Mesodermal cell (in vitro differentiated cells): ENCODE results near the gene DEPDC1B.
"Not testable (repeated sequence)": the region's sequence is repeated elsewhere in the genome, so short reads cannot be mapped to it uniquely, and the experiment has no call there.

Experiments
- H3K27ac ChIP-seq: 2 replicates; pipeline ENCODE4 v1.7.0; 2013; ENCODE audit warnings: mild to moderate bottlenecking, low read depth, low read length, moderate library complexity; ENCODE audit not compliant: severe bottlenecking
- H3K36me3 ChIP-seq: 2 replicates; pipeline ENCODE4 v1.7.1; 2013; ENCODE audit warnings: mild to moderate bottlenecking, low read length, moderate library complexity; ENCODE audit not compliant: control insufficient read depth, insufficient read depth
- H3K4me1 ChIP-seq: one replicate; pipeline ENCODE4 v1.7.1; 2013; ENCODE audit warnings: mild to moderate bottlenecking, low read length; ENCODE audit not compliant: insufficient read depth, control insufficient read depth, poor library complexity, severe bottlenecking
- H3K4me3 ChIP-seq: 2 replicates; pipeline ENCODE4 v1.7.0; 2013; ENCODE audit warnings: low read length, control low read depth, mild to moderate bottlenecking; ENCODE audit not compliant: insufficient read depth, poor library complexity, severe bottlenecking; ENCODE audit errors: extremely low read depth
- H3K9me3 ChIP-seq: 2 replicates; pipeline ENCODE4 v1.7.1; 2013; ENCODE audit warnings: mild to moderate bottlenecking, low read length, moderate library complexity; ENCODE audit not compliant: control insufficient read depth
- WGBS, 2 experiments: methylation state at CpG; one replicate each; pipeline ENCODE4 v1.1.5; 2013; ENCODE audit warnings: missing lambda C conversion rate in 2 of 2; ENCODE audit not compliant: insufficient coverage in 2 of 2; 5-methylcytosine and 5-hydroxymethylcytosine counted together

The DEPDC1B gene

DNA sequence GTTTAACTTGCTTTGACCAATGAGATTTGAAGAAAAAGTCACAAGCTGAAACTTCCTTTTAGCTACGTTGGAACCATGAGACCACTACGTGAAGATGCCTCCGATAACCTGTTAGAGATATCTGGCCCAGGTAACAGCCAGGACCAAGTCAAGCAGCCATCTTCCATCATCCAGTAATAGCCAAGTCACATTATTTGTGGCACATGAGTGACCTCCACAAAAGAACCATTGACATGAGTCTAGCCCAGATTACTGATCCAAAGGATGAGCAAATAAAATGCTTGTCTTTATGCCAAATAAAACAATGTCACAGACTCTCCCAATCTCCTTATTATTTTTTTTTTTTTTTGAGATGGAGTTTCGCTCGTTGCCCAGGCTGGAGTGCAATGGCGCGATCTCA is 1.6 kb downstream of the DEPDC1B start:
- H3K4me3 ChIP-seq: peak overlapping the region; percentile 74

DNA sequence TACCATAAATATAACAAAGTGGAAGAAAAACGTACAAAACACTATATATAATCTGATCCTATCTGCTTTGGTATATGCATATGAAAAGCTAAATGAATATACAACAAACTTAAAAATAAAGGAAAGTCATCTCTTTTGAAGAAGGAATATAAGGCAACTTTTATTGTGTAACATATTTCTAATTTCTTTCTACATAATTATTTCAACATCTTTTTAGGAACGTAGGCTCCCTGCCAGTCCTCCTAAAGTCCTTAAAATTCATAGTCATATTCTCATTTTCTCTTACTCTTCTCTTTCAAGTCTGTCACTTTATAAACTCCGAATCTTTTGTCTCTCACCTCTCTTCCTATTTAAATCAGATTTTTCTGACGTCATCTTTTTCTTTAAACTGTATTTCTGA is 9.6 kb downstream of the DEPDC1B start:
- H3K9me3 ChIP-seq: no peaks in the 10 kb centered on the region
- no peaks in the 10 kb centered on the region for H3K4me1 ChIP-seq
- no peak overlapping the region for H3K4me3 ChIP-seq
- H3K36me3 ChIP-seq: peaks cover 20% of the 10 kb centered on the region
- H3K27ac ChIP-seq: no peak overlapping the region
- WGBS, 2 experiments: 88 to 100% methylated on average over 1 of the region's 4 CpGs

More for the DNA sequence above, 1.6 kb downstream of the DEPDC1B start:
- whole genome bisulfite sequencing, 2 experiments: 96 to 100% methylated on average over 3 to 5 of the region's 7 CpGs
- no peaks in the 10 kb centered on the region for H3K4me1 ChIP-seq
- peaks cover 5% of the 10 kb centered on the region for H3K36me3 ChIP-seq
- no peaks in the 10 kb centered on the region for H3K9me3 ChIP-seq
- H3K27ac ChIP-seq: no peak overlapping the region

DNA sequence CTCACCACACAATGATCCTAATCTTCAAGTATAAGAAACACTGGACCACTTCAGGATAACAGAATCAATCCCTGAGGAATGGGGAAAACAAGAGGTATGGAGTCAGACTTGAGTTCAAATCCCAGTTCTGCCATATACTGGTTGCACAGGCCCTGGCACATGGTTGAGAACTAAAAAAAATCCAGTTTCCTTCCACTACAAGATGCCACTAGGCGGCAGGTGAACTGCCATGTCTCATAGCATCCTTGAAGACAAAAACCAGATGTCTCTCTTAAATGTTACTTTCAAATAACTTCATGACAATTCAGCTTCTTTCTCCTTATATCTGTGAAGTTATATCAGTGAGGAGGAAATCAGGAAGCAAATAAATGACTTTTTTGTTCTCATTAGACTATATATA is 11.0 kb downstream of the DEPDC1B start:
- H3K27ac ChIP-seq: no peak overlapping the region
- peaks cover 22% of the 10 kb centered on the region for H3K36me3 ChIP-seq
- 100% methylated on average over 1 of the region's 1 CpG; no CpG with 5 or more reads in 1 of the 2 experiments for WGBS, 2 experiments
- no peaks in the 10 kb centered on the region for H3K4me1 ChIP-seq
- H3K4me3 ChIP-seq: no peak overlapping the region
- no peaks in the 10 kb centered on the region for H3K9me3 ChIP-seq

DNA sequence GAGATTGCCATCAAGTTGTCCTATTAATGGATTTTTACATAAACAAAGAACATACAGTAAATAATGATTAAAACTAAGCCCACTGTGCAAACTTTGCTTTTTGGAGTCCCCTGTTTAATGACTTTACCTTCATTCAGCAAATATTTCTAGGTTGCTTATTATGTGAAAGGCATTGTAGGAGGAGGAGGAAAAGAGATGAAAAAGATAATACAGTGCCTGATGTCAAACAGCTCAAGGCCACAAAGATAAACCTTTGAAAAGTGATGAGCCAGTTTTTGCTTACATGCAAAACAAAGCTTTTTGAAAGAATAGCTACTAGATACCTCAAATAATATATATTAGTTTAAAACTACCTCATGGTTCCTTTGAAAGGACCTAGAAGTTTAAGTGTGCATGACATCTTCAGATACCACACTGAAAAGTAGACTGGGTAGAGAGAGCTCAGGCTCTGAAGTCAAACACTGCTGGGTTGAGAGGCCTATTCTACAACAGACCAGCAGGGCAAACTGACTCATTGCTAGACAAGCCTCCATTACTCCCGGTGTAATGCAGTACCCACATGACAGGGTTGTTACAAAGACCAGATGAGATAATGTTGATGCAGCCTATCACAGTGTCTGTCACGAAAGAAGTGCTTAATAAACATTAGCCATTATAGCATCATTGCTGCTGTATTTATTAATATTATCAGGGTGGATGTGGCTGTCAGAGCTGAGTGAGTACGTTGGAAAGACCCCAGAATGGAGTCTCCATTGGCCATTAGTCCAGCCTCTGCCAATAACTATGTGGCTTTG is 11.8 kb downstream of the DEPDC1B start:
- H3K36me3 ChIP-seq: peaks cover 23% of the 10 kb centered on the region
- 94% methylated on average over 2 of the region's 3 CpGs; no CpG with 5 or more reads in 1 of the 2 experiments for WGBS, 2 experiments
- H3K4me1 ChIP-seq: no peaks in the 10 kb centered on the region
- no peak overlapping the region for H3K4me3 ChIP-seq
- no peaks in the 10 kb centered on the region for H3K9me3 ChIP-seq
- H3K27ac ChIP-seq: no peak overlapping the region

DNA sequence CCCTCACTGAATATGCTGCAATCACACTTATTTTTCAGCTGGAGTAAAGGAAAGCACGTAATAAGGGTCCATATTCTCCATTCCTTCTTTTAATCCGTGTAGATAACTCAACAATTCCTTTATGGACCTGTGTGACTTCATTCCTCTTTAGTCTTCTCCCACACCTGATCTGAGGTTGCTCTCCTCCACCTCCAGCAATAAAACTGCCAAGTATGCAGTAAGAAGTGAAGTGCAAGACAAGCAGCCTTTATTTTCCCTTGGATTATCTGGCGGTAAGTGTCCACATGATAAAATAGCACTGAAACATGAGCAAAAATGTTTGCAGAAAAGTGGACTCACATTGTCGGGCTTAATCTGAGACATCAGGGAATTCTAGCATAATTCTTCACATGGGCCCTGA is 13.8 kb downstream of the DEPDC1B start:
- 87 to 100% methylated on average over 2 to 4 of the region's 4 CpGs for WGBS, 2 experiments
- Histone ChIP-seq H3K36me3 (peaks cover 27% of the 10 kb centered on the region), H3K27ac (no peak overlapping the region), H3K4me1 (no peaks in the 10 kb centered on the region), H3K9me3 (no peaks in the 10 kb centered on the region), H3K4me3 (no peak overlapping the region)

DNA sequence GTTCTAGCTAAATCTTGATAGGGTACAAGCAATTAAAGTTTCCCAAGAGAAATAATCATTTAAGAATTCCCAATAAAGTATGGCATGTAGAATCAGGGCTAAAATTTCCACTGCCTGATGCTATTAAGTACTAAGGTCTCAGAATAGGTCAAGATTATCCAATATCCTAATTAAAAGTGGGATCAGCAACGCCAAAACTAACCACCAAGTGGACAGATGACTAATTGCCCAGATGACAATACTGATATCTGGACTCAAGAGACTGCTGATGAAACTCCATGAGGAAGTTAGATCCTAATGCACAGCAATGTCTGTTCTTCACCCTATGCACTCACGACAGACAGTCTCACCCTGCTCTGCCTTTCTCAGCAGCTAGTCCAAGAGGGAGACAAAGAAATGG is 14.3 kb downstream of the DEPDC1B start:
- Histone ChIP-seq H3K36me3 (peaks cover 27% of the 10 kb centered on the region), H3K4me1 (no peaks in the 10 kb centered on the region), H3K27ac (no peak overlapping the region), H3K9me3 (no peaks in the 10 kb centered on the region), H3K4me3 (no peak overlapping the region)
- 92% methylated on average over 2 of the region's 2 CpGs for WGBS, 2 experiments

DNA sequence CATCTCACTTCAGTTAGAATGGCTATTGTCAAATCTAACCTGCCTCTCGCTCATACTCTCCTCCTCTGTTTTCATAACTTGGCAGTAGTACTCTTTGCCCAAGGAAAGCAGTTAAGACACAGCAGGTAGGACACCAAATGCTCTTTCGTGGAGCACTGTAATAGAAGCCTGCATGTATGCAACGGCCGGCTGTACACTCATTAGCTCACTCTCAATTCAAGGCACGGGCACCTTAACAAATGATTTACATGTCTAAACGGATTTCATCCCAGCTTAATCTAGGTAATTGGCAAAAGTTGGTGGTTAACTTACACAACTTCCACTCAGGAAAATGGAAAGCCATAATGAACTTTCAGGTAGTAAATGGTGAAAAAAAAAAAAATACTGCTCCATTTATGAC is 14.9 kb downstream of the DEPDC1B start:
- H3K36me3 ChIP-seq: peaks cover 27% of the 10 kb centered on the region
- H3K9me3 ChIP-seq: no peaks in the 10 kb centered on the region
- no peak overlapping the region for H3K4me3 ChIP-seq
- no peaks in the 10 kb centered on the region for H3K4me1 ChIP-seq
- no peak overlapping the region for H3K27ac ChIP-seq
- WGBS, 2 experiments: 92 to 96% methylated on average over 2 to 4 of the region's 6 CpGs

DNA sequence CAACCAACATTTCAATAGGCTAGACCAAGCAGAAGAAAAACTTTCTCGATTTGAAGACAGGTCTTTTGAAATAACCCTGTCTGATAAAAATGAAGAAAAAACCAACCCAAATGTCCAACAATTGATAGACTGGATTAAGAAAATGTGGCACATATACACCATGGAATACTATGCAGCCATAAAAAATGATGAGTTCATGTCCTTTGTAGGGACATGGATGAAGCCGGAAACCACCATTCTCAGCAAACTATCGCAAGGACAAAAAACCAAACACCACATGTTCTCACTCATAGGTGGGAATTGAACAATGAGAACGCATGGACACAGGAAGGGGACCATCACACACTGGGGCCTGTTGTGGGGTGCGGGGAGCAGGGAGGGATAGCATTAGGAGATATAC is 18.0 kb downstream of the DEPDC1B start:
- H3K4me3 ChIP-seq, H3K4me1 ChIP-seq, H3K9me3 ChIP-seq, H3K27ac ChIP-seq: not testable (repeated sequence)
- H3K36me3 ChIP-seq: peaks cover 25% of the 10 kb centered on the region
- WGBS, 2 experiments: no CpG with 5 or more reads among the region's 5 CpGs

DNA sequence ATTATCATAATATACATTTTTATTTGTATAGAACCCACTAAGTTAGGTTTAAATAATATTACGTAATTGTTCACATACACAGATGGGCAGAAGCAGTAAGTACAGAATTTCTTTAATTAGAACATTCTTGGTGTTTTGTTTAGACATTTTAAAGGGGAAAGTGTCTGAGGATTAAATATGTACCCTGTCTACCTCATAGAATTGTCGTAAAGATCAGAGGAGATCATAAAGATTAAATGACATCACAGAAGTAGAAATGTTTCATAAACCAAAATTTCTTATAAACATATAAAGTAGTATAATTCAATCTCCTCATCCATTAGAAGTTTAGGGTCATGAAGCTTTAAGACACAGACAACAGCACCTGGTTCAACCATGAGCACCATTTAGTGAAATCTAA is 20.1 kb downstream of the DEPDC1B start:
- no peaks in the 10 kb centered on the region for H3K9me3 ChIP-seq
- no peak overlapping the region for H3K4me3 ChIP-seq
- H3K36me3 ChIP-seq: peaks cover 5% of the 10 kb centered on the region
- no peak overlapping the region for H3K27ac ChIP-seq
- no CpG with 5 or more reads among the region's 2 CpGs for WGBS, 2 experiments
- no peaks in the 10 kb centered on the region for H3K4me1 ChIP-seq

DNA sequence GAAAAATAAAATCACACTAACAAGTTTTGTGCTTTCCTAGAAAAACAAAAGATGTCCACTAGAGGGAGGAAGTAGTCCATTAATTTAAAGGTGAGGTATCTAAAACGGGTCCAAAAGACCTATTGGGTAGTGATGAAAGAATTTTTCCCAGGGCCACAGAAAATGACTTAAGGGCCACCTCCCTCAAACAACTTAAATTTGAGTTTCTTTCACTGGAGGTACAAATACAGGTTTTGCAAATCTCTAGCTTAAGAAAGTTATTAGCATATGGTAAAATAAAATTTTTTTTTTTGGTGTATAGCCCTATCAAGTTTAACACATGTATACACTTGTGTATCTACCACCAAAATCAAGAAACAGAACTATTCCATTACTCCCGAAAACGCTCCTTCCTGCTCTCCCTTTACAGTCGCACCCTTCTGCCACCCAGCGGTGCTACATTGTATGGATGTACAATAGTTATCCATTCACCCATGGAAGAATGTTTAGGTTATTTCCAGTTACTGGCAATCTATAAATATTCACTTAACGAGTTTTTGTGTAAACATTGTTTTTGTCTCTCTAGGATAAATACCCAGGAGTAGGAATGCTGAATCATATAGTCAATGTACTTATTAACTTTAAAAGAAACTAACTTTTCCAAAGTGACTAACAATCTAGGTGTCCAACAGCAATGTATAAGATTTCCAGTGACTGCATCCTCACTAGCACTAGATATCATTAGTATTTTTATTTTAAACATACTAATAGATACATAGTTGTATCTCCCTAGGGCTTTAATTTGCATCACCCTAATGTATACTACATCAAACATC is 21.9 kb downstream of the DEPDC1B start:
- no peaks in the 10 kb centered on the region for H3K4me1 ChIP-seq
- H3K9me3 ChIP-seq: no peaks in the 10 kb centered on the region
- H3K4me3 ChIP-seq: no peak overlapping the region
- peaks cover 3% of the 10 kb centered on the region for H3K36me3 ChIP-seq
- H3K27ac ChIP-seq: no peak overlapping the region
- WGBS, 2 experiments: 60 to 100% methylated on average over 1 to 2 of the region's 6 CpGs

DNA sequence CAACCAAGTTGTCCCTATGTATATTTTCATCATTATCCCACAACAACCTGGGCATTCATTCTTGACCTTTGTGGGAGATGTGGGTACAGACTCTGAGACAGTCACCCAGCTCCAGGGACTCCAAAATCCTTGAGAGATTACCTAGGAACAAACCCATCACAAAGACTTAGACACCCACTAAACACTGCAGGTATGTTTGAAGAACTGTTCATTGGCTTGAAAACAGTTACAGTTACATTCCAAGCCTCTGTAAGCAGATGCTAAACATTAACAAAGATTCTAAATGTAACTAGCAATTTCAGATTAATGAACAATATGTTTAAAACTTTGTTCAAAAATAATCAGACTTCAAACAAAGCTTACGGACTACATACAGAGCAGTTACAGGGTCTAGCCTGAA is 24.7 kb downstream of the DEPDC1B start:
- no peak overlapping the region for H3K27ac ChIP-seq
- WGBS, 2 experiments: 93 to 100% methylated on average over 1 of the region's 1 CpG
- no peak overlapping the region for H3K4me3 ChIP-seq
- no peaks in the 10 kb centered on the region for H3K36me3 ChIP-seq
- H3K4me1 ChIP-seq: no peaks in the 10 kb centered on the region
- no peaks in the 10 kb centered on the region for H3K9me3 ChIP-seq
